Tibial nerve (tissue), 3 donors: ENCODE data around the gene CTU2.

ENCODE experiments used
- EP300 ChIP-seq, 2 donors: sonication (generic); formaldehyde crosslinking; IDR thresholded peaks; one replicate each; pipeline ENCODE4 v1.6.1; 2017; ENCODE audit warnings: antibody characterized with exemption in 2 of 2, mild to moderate bottlenecking in 1 of 2
- POLR2A ChIP-seq, 2 donors: fragments of 450-650 bp; IDR thresholded peaks; one replicate each; pipeline ENCODE4 v1.6.1; 2017; ENCODE audit warnings: antibody characterized with exemption in 2 of 2, mild to moderate bottlenecking in 2 of 2, moderate library complexity in 2 of 2

DNA sequence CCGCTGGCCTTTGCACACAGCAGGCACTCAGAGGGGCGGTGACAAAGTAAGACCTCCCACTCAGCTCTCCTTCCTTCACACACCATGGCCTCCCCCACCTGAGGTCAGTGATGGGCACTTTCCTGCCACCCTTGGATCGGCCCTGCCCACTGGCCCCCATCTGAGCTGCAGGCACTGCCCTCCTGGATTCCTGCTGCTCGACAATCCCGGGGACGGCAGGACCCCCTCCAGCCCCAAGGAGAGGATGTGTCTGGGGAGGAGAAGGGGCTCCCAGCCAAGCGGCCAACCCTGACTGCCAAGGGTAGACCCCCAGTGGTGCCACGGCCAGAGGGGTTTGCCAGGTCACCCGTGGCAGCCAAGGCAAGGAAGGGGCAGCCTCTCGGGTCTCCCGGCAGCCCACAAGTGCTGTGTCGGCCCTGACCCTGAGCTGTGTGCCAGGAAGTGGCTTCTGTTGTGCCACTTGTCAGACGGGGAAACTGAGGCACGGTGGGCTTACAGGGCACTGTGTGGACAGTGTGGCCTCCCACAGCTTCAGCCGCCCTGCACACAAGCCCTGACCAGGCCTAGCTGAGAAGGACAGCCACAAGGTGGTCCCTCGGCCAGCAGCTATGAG, 56.1 kb downstream of the CTU2 start:
- no peak for TF ChIP-seq EP300 (IDR thresholded peaks at IDR 0.05)
- no peak for TF ChIP-seq POLR2A (IDR thresholded peaks at IDR 0.05)
